Peyer's patch (tissue), 4 donors: ENCODE data around the gene NPTXR.

Experiments used
- POLR2A ChIP-seq, 2 donors: fragments of 450-650 bp; IDR thresholded peaks; one replicate each; pipeline ENCODE4 v1.5.1; 2017; ENCODE audit warnings: antibody characterized with exemption in 2 of 2, mild to moderate bottlenecking in 2 of 2, moderate library complexity in 2 of 2
- TF ChIP-seq, protein P1 (sequence below), 6 experiments: fragments of 450-650 bp in 4 of 6; fragments of 200-600 bp in 2 of 6; sonication (generic) in 1 of 6; IDR thresholded peaks; one replicate each; pipeline ENCODE4 v1.5.1; 2017 to 2019; ENCODE audit warnings: antibody characterized with exemption in 6 of 6, mild to moderate bottlenecking in 3 of 6, moderate library complexity in 1 of 6

DNA sequence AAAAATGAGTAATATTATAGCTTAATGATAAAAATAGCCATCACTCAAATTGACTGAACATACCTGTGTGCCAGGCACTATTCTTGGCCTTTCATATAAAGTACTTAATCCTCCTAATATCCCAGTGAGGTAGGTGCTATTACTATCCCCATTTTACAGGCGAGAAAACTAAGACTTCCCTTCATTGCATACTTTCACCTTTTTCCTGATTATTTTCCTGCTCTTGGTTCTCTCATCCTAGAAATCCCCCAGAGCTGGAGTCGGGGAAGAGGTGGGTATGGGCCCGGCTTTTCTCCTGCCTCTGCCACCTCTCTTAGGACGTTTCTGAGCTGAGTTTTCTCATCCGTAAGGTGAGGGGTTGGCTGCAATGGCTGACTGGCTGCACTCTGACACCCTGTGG is 2.2 kb downstream of the NPTXR start:
- TF ChIP-seq, protein P1, sequence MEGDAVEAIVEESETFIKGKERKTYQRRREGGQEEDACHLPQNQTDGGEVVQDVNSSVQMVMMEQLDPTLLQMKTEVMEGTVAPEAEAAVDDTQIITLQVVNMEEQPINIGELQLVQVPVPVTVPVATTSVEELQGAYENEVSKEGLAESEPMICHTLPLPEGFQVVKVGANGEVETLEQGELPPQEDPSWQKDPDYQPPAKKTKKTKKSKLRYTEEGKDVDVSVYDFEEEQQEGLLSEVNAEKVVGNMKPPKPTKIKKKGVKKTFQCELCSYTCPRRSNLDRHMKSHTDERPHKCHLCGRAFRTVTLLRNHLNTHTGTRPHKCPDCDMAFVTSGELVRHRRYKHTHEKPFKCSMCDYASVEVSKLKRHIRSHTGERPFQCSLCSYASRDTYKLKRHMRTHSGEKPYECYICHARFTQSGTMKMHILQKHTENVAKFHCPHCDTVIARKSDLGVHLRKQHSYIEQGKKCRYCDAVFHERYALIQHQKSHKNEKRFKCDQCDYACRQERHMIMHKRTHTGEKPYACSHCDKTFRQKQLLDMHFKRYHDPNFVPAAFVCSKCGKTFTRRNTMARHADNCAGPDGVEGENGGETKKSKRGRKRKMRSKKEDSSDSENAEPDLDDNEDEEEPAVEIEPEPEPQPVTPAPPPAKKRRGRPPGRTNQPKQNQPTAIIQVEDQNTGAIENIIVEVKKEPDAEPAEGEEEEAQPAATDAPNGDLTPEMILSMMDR (IDR thresholded peaks at IDR 0.05), result no peak
- no peak for TF ChIP-seq POLR2A (IDR thresholded peaks at IDR 0.05)
